Lower leg skin (tissue), 3 donors: Measurements from ENCODE around the gene MDGA2.

ENCODE experiments used
- POLR2A ChIP-seq, 2 donors: fragments of 450-650 bp; IDR thresholded peaks; one replicate each; pipeline ENCODE4 v1.6.1; 2016 to 2017; ENCODE audit warnings: antibody characterized with exemption in 2 of 2, mild to moderate bottlenecking in 1 of 2, moderate library complexity in 1 of 2
- TF ChIP-seq, protein P1 (sequence below), 3 donors: fragments of 450-650 bp; IDR thresholded peaks; one replicate each; pipeline ENCODE4 v1.5.1; 2016; ENCODE audit warnings: antibody characterized with exemption in 3 of 3, mild to moderate bottlenecking in 3 of 3, moderate library complexity in 2 of 3

DNA sequence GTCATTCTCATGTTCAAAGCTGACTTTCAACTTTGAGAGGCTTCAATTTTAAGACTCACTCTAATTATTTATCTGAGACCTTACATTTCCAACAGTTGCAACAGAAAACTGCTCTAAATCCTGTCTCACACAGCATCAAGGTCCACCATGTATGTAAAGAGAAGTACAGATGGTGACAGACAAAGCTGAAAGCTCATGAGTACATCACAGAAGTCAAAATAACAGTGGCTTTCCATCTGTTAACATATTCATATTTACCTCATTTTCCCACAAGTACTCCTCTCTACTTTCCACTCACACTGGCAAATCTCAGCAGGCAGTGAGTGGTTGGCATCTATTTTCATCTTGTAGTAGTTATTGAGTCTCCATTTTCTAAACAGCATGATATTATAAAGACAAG, 192.0 kb downstream of the MDGA2 start:
- TF ChIP-seq, protein P1, sequence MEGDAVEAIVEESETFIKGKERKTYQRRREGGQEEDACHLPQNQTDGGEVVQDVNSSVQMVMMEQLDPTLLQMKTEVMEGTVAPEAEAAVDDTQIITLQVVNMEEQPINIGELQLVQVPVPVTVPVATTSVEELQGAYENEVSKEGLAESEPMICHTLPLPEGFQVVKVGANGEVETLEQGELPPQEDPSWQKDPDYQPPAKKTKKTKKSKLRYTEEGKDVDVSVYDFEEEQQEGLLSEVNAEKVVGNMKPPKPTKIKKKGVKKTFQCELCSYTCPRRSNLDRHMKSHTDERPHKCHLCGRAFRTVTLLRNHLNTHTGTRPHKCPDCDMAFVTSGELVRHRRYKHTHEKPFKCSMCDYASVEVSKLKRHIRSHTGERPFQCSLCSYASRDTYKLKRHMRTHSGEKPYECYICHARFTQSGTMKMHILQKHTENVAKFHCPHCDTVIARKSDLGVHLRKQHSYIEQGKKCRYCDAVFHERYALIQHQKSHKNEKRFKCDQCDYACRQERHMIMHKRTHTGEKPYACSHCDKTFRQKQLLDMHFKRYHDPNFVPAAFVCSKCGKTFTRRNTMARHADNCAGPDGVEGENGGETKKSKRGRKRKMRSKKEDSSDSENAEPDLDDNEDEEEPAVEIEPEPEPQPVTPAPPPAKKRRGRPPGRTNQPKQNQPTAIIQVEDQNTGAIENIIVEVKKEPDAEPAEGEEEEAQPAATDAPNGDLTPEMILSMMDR (IDR thresholded peaks at IDR 0.05) = no peak
- TF ChIP-seq POLR2A (IDR thresholded peaks at IDR 0.05) = no peak
